Measurements from ENCODE around the gene CCPG1.

The CCPG1 gene

DNA sequence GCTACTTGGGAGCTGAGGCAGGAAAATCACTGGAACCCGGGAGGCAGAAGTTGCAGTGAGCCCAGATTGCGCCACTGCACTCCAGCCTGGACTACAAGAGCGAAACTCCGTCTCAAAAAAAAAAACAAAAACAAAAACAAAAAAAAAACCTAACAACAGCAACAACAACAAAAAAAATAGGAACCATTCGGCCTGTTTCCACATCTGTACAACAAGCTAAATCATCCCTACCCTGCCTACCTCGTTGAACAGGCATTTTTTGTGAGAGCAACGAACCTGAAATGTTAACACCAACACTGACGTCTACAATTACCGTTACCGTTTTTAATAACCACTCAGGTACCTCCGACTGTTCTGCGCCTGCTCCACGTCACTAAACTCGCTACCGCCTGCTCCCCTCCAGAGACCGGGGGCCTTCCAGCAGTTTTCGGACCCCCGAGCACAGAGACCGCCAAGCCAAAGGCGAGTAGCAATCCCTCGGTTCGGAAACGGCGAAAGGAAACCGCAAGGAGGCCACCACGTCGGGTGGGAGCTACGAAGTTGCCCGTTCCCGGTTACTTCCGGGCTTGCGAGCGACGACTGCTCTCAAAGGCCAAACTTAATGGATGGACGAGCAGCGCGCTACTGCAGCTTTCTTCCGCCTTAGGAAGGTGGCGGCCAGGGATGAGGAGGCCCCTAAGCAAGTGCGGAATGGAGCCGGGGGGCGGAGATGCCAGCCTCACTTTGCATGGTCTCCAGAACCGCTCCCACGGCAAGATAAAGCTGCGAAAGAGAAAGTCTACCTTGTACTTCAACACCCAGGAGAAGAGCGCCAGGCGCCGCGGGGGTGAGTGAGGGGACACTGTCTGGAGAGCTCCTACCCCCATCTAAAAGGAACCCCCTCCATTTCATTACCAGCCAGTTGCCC is 89.3 kb downstream of the CCPG1 start, which contains the start of the genes PIGB and PIGBOS1:
Gene PIGB, plus strand, starts transcription at position 635 of the 907 bp plus-strand sequence. Its CDS starts 29 bp downstream, at position 664.
Gene PIGBOS1, minus strand, starts transcription at position 536 of the 907 bp plus-strand sequence. CDS start 1,331 bp downstream, outside the sequence.
- TF ChIP-seq TAF1 (IDR thresholded peaks at IDR 0.05; ENCODE audit: borderline replicate concordance, insufficient read depth, low read length), result peak; percentile 76; the same call in 1 of the 2 replicates
- TF ChIP-seq, protein P1, sequence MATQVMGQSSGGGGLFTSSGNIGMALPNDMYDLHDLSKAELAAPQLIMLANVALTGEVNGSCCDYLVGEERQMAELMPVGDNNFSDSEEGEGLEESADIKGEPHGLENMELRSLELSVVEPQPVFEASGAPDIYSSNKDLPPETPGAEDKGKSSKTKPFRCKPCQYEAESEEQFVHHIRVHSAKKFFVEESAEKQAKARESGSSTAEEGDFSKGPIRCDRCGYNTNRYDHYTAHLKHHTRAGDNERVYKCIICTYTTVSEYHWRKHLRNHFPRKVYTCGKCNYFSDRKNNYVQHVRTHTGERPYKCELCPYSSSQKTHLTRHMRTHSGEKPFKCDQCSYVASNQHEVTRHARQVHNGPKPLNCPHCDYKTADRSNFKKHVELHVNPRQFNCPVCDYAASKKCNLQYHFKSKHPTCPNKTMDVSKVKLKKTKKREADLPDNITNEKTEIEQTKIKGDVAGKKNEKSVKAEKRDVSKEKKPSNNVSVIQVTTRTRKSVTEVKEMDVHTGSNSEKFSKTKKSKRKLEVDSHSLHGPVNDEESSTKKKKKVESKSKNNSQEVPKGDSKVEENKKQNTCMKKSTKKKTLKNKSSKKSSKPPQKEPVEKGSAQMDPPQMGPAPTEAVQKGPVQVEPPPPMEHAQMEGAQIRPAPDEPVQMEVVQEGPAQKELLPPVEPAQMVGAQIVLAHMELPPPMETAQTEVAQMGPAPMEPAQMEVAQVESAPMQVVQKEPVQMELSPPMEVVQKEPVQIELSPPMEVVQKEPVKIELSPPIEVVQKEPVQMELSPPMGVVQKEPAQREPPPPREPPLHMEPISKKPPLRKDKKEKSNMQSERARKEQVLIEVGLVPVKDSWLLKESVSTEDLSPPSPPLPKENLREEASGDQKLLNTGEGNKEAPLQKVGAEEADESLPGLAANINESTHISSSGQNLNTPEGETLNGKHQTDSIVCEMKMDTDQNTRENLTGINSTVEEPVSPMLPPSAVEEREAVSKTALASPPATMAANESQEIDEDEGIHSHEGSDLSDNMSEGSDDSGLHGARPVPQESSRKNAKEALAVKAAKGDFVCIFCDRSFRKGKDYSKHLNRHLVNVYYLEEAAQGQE (IDR thresholded peaks at IDR 0.05; ENCODE audit: insufficient read depth in 1 of 2, low read depth in 2 of 2, low read length in 2 of 2), result 0 out of 4 replicates have a peak, but pooled peaks of 1 of the 2 experiments have one; percentile 35
- TF ChIP-seq SIN3A (IDR thresholded peaks at IDR 0.05; ENCODE audit: borderline replicate concordance, insufficient read depth, low read length), result peak; percentile 22; the same call in 1 of the 2 replicates
- peak; percentile 66 for TF ChIP-seq FOXP2 (optimal IDR thresholded peaks at IDR 0.05; ENCODE audit: borderline replicate concordance, extremely low read depth, extremely low read length, insufficient read depth)
- peak; percentile 65 for TF ChIP-seq POLR2AphosphoS5 (IDR thresholded peaks at IDR 0.05; ENCODE audit: low read depth, low read length)
